Measurements from ENCODE around the gene CFHR5. TPM values are rescaled to one million over a fixed set of nuclear protein-coding genes. Genes with fewer than 3 reads are reported as not detected.
"Not testable (repeated sequence)": the region's sequence is repeated elsewhere in the genome, so short reads cannot be mapped to it uniquely, and the experiment has no call there.

The CFHR5 gene
- total RNA-seq, 1 donor from 2014 or later: not detected

DNA sequence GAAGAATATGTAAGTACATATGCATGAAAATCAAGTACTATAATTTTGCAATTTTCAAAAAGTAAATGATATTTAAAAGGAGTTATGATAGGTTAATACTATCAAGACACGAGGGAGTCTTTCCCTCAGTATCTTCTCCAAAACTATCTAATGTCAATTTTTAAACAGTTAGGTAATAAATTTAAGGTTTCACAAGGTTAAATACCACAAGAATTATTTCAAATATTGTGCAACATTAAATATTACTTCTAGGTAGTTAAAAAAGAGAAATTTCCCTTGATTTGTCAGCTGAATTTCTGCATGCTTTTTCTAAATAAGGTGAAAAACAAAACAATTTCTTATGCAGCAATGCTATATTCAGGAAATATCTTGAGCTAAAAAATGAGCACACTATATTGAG is 3.5 kb downstream of the CFHR5 start:
- H3K4me3 Mint-ChIP-seq: no peak overlapping the region

DNA sequence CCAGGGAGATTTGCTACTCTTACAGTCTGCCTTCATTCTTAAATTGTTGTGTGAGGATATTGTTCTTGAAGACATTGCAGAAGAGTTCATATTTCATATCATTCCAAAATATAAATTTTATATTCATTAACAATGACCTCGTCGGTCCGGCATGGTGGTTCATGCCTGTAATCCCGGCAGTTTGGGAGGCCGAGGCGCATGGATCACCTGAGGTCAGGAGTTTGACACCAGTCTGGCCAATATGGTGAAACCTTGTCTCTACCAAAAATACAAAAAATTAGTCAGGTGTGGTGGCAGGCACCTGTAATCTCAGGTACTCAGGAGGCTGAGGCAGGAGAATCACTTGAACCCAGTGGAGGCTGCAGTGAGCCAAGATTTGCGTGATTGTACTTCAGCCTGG is 4.9 kb downstream of the CFHR5 start:
- not testable (repeated sequence) for H3K27ac Mint-ChIP-seq; H3K4me1 ChIP-seq; H3K27me3 ChIP-seq; H2AFZ ChIP-seq (replicated peaks); H3K27me3 Mint-ChIP-seq (ENCODE audit: insufficient read depth, low read depth); H3K36me3 ChIP-seq; H3F3A ChIP-seq (ENCODE audit: low read depth); H3K9me3 ChIP-seq (ENCODE audit: low read depth); H4K20me1 ChIP-seq (ENCODE audit: low read depth); H3K9ac ChIP-seq; H3K36me3 Mint-ChIP-seq; H3K4me2 ChIP-seq; H3K4me3 Mint-ChIP-seq; H3K4me3 ChIP-seq; H3K79me2 ChIP-seq (ENCODE audit: low read depth); H3K27ac ChIP-seq; H3K4me1 Mint-ChIP-seq; DNase-seq (ENCODE audit: low spot score); H3K9me3 Mint-ChIP-seq

More for the DNA sequence above, 3.5 kb downstream of the CFHR5 start:
- H3K9me3 Mint-ChIP-seq: no peaks in the 10 kb centered on the region
- Histone ChIP-seq H3K9ac (no peak overlapping the region), H4K20me1 (ENCODE audit: low read depth) (no peaks in the 10 kb centered on the region), H3F3A (ENCODE audit: low read depth) (no peaks in the 10 kb centered on the region), H3K4me3 (no peak overlapping the region), H3K4me1 (no peaks in the 10 kb centered on the region), H3K79me2 (ENCODE audit: low read depth) (no peaks in the 10 kb centered on the region), H2AFZ (replicated peaks) (no peak overlapping the region), H3K4me2 (no peak overlapping the region), H3K27ac (no peak overlapping the region), H3K36me3 (no peaks in the 10 kb centered on the region), H3K27me3 (no peaks in the 10 kb centered on the region), H3K9me3 (ENCODE audit: low read depth) (no peaks in the 10 kb centered on the region)
- no peaks in the 10 kb centered on the region for H3K27me3 Mint-ChIP-seq (ENCODE audit: insufficient read depth, low read depth)
- no peaks in the 10 kb centered on the region for H3K36me3 Mint-ChIP-seq
- TF ChIP-seq EZH2 (IDR thresholded peaks at IDR 0.05) (no peak), EZH2phosphoT487 (IDR thresholded peaks at IDR 0.05) (no peak)
- H3K4me1 Mint-ChIP-seq: no peaks in the 10 kb centered on the region
- H3K27ac Mint-ChIP-seq: no peak overlapping the region
- no peak for DNase-seq (ENCODE audit: low spot score)

DNA sequence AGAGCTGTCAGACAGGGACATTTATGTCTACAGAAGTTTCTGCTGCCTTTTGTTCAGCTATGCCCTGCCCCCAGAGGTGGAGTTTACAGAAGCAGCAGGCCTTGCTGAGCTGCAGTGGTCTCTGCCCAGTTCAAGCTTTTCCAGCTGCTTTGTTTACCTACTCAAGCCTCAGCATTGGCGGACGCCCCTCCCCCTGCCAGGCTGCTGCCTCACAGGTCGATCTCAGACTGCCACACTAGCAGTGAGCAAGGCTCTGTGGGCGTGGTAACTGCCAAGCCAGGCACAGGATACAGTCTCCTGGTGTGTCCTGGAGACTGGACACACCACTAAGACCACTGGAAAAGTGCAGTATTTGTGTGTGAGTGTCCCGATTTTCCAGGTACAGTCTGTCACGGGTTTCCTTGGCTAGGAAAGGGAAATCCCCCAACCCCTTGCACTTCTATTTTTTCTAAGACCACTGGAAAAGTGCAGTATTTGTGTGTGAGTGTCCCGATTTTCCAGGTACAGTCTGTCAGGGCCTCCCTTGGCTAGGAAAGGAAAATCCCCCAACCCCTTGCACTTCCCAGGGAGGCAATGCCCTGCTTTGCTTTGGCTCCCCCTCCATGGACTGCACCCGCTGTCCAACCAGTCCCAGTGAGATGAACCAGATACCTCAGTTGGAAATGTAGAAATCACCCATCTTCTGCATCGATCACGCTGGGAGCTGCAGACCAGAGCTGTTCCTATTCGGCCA is 14.7 kb downstream of the CFHR5 start:
- not testable (repeated sequence) for H4K20me1 ChIP-seq (ENCODE audit: low read depth); H3K36me3 ChIP-seq; H3K79me2 ChIP-seq (ENCODE audit: low read depth); H3K9ac ChIP-seq; H3K27me3 ChIP-seq; H3K9me3 Mint-ChIP-seq; H3K27me3 Mint-ChIP-seq (ENCODE audit: insufficient read depth, low read depth); H3K27ac ChIP-seq; H3F3A ChIP-seq (ENCODE audit: low read depth); H3K4me1 Mint-ChIP-seq; H3K9me3 ChIP-seq (ENCODE audit: low read depth); H3K36me3 Mint-ChIP-seq
- H3K4me3 ChIP-seq: peak overlapping the region; percentile 12
- Mint-ChIP-seq H3K27ac (peak overlapping the region; percentile 92), H3K4me3 (peak overlapping the region; percentile 38)
- DNase-seq (ENCODE audit: low spot score): peak; percentile 92
- peak overlapping the region; percentile 57 for H3K4me2 ChIP-seq
- peak overlapping the region; percentile 92 for H2AFZ ChIP-seq (replicated peaks)
- peaks cover 12% of the 10 kb centered on the region for H3K4me1 ChIP-seq
- TF ChIP-seq, protein P1, sequence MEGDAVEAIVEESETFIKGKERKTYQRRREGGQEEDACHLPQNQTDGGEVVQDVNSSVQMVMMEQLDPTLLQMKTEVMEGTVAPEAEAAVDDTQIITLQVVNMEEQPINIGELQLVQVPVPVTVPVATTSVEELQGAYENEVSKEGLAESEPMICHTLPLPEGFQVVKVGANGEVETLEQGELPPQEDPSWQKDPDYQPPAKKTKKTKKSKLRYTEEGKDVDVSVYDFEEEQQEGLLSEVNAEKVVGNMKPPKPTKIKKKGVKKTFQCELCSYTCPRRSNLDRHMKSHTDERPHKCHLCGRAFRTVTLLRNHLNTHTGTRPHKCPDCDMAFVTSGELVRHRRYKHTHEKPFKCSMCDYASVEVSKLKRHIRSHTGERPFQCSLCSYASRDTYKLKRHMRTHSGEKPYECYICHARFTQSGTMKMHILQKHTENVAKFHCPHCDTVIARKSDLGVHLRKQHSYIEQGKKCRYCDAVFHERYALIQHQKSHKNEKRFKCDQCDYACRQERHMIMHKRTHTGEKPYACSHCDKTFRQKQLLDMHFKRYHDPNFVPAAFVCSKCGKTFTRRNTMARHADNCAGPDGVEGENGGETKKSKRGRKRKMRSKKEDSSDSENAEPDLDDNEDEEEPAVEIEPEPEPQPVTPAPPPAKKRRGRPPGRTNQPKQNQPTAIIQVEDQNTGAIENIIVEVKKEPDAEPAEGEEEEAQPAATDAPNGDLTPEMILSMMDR (IDR thresholded peaks at IDR 0.05): peak; percentile 7

DNA sequence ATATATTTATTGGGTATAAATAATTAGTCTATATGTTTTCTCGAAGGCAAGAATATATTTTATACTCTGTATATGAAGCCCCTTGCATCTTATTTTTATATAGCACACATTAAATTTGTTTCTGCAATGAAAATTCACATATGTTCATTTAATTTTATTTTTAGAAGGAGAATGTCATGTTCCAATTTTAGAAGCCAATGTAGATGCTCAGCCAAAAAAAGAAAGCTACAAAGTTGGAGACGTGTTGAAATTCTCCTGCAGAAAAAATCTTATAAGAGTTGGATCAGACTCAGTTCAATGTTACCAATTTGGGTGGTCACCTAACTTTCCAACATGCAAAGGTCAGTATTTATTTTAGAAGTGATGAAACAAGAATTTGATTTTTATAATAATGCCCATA is 16.6 kb downstream of the CFHR5 start:
- no peaks in the 10 kb centered on the region for H3K9me3 ChIP-seq (ENCODE audit: low read depth)
- Mint-ChIP-seq H3K9me3 (no peaks in the 10 kb centered on the region), H3K36me3 (no peaks in the 10 kb centered on the region), H3K27ac (no peak overlapping the region), H3K27me3 (ENCODE audit: insufficient read depth, low read depth) (no peaks in the 10 kb centered on the region), H3K4me3 (no peak overlapping the region), H3K4me1 (peaks cover 7% of the 10 kb centered on the region)
- TF ChIP-seq EZH2phosphoT487 (IDR thresholded peaks at IDR 0.05) (no peak), EZH2 (IDR thresholded peaks at IDR 0.05) (no peak)
- TF ChIP-seq, protein P1 (IDR thresholded peaks at IDR 0.05): no peak
- H4K20me1 ChIP-seq (ENCODE audit: low read depth): no peaks in the 10 kb centered on the region
- H3K36me3 ChIP-seq: no peaks in the 10 kb centered on the region
- no peak overlapping the region for H3K4me2 ChIP-seq
- H3K9ac ChIP-seq: no peak overlapping the region
- no peak for DNase-seq (ENCODE audit: low spot score)
- no peak overlapping the region for H3K4me3 ChIP-seq
- no peaks in the 10 kb centered on the region for H3K79me2 ChIP-seq (ENCODE audit: low read depth)
- H3K27me3 ChIP-seq: no peaks in the 10 kb centered on the region
- peaks cover 12% of the 10 kb centered on the region for H3K4me1 ChIP-seq
- H3K27ac ChIP-seq: no peak overlapping the region
- no peak overlapping the region for H2AFZ ChIP-seq (replicated peaks)
- no peaks in the 10 kb centered on the region for H3F3A ChIP-seq (ENCODE audit: low read depth)
